ENCODE data around the gene MPPE1.
"Not testable (repeated sequence)": the region's sequence is repeated elsewhere in the genome, so short reads cannot be mapped to it uniquely, and the experiment has no call there.

DNA sequence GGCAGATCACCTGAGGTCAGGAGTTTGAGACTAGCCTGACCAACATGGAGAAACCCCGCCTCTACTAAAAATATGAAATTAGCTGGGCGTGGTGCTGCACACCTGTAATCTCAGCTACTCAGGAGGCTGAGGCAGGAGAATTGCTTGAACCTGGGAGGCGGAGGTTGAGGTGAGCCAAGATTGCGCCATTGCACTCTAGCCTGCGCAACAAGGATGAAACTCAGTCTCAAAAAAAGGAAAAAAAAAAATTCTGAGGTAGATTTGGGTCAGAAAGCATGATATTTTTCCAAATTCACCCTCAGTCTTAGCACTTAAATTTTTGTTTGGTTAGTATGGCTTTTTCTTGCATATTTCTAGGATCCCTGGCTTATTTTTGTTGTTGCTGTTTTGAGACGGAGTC, 53.6 kb downstream of the MPPE1 start:
- TF ChIP-seq EP300 (IDR thresholded peaks at IDR 0.05; ENCODE audit: low read depth) = not testable (repeated sequence)
- TF ChIP-seq, protein P1, sequence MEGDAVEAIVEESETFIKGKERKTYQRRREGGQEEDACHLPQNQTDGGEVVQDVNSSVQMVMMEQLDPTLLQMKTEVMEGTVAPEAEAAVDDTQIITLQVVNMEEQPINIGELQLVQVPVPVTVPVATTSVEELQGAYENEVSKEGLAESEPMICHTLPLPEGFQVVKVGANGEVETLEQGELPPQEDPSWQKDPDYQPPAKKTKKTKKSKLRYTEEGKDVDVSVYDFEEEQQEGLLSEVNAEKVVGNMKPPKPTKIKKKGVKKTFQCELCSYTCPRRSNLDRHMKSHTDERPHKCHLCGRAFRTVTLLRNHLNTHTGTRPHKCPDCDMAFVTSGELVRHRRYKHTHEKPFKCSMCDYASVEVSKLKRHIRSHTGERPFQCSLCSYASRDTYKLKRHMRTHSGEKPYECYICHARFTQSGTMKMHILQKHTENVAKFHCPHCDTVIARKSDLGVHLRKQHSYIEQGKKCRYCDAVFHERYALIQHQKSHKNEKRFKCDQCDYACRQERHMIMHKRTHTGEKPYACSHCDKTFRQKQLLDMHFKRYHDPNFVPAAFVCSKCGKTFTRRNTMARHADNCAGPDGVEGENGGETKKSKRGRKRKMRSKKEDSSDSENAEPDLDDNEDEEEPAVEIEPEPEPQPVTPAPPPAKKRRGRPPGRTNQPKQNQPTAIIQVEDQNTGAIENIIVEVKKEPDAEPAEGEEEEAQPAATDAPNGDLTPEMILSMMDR (IDR thresholded peaks at IDR 0.05) = not testable (repeated sequence)
